GM10266 (cell line): Measurements from ENCODE around the gene ZGRF1.

Experiments
- DNase-seq: peaks from one replicate; pipeline ENCODE4 v3.0.0; 2012; ENCODE audit errors: extremely low spot score
- TF ChIP-seq, protein P1 (sequence below): IDR thresholded peaks from 2 replicates; pipeline ENCODE4 v1.5.1; 2012; ENCODE audit warnings: mild to moderate bottlenecking, low read depth; ENCODE audit not compliant: control insufficient read depth, insufficient read depth; ENCODE audit errors: missing control alignments

Gene ZGRF1

DNA sequence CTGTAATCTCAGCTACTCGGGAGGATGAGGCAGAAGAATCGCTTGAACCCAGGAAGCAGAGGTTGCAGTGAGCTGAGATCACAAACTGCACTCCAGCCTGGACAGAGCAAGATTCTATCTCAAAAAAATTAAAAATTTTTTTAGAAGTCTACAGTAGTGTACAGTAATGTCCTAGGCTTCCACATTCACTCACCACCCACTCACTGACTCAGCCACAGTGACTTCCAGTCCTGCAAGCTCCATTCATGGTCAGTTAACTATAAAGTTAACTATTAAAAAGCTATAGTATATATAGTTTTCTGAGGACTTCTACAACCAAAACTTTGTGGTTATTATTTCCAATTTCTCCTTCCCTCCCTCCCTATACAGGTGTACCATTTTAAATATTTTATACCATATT, 86.0 kb downstream of the ZGRF1 start:
- TF ChIP-seq, protein P1, sequence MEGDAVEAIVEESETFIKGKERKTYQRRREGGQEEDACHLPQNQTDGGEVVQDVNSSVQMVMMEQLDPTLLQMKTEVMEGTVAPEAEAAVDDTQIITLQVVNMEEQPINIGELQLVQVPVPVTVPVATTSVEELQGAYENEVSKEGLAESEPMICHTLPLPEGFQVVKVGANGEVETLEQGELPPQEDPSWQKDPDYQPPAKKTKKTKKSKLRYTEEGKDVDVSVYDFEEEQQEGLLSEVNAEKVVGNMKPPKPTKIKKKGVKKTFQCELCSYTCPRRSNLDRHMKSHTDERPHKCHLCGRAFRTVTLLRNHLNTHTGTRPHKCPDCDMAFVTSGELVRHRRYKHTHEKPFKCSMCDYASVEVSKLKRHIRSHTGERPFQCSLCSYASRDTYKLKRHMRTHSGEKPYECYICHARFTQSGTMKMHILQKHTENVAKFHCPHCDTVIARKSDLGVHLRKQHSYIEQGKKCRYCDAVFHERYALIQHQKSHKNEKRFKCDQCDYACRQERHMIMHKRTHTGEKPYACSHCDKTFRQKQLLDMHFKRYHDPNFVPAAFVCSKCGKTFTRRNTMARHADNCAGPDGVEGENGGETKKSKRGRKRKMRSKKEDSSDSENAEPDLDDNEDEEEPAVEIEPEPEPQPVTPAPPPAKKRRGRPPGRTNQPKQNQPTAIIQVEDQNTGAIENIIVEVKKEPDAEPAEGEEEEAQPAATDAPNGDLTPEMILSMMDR: no peak
- no peak for DNase-seq

DNA sequence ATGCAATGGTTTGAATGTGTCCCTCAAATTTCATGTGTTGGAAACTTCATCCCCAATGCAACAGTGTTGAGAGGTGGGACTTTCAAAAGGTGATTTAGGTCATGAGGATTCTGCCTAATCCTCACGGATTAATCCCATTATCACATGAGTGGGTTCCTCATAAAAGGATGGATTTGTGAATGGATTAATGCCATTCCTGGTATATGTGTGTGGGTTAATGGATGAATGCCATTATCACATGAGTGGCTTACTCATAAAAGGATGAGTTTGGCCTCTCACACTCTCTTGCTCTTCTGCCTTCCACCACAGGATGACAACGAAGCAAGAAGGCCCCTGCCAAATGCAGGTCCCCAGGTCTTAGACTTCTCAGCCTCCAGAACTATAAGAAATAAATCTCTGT, 90.2 kb downstream of the ZGRF1 start:
- no peak for DNase-seq
- TF ChIP-seq, protein P1: no peak

DNA sequence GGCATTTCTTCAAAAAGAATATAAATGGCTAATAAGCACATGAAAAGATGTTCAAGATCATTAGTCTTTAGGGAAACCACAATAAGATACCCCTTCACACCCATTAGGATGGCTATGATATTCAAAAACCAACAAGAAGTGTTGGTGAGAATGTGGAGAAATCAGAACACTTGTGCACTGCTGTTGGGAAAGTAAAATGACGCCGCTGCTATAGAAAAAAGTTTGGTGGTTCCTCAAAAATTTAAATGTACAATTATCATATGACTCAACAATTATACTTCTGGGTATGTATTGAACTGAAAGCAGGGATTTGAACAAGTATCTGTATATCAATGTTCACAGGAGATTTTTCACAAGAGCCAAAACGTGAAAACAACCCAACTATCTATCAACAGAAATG, 91.4 kb downstream of the ZGRF1 start:
- no peak for DNase-seq
- TF ChIP-seq, protein P1: no peak

DNA sequence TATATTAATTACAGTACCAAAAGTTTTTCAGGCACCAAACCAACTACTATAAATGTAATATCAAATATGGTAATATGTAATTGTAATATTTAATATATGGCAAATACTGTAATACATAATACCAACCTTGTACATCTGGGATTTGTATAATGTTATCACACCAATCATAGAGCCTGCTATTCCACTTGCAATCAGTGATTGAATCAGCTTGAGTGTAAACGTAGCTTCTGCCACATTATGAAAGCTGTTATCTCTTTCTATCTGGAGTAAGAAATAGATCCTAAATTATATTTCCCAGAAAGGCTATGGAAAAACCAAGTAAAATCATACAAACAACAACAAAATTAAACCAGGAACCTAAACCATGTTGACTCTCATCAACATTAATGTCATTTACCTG, 96.0 kb downstream of the ZGRF1 start:
- TF ChIP-seq, protein P1: no peak
- no peak for DNase-seq

DNA sequence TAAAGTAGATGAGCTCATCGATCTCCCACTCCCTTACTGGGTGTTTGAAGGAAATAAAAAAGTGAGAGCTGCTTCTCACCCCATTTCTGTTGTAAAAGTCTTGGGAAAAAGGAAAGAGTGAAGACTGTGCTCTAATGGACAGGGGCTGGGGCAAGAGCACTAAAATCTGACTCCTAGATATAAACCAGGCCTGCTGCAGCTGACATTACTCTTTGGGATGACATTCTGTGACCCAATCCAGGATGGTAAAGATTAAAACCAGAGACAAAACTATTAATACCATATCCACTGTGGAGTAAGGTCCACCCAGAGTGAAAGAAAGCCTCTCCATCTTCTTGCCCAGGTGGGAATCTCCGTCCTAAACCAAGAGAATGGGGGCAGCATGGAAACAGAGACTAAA, 100.6 kb downstream of the ZGRF1 start:
- TF ChIP-seq, protein P1: no peak
- no peak for DNase-seq

DNA sequence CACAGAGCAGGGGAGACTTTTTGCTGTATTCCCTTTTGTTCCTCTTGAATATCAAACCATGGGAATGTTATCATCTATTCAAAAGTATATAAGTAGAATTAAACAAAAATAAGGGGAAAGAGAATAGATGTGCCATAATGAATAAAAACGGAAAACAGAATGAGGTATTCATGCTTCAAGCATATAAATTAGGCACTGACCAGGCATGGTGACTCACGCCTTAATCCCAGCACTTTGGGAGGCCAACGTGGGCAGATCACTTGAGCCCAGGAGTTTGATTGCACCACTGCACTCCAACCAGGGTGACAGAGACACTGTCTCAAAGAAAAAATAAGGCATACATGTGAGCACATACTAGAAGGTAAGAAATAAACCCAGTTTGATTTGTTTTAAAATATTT, 104.4 kb downstream of the ZGRF1 start:
- TF ChIP-seq, protein P1: no peak

DNA sequence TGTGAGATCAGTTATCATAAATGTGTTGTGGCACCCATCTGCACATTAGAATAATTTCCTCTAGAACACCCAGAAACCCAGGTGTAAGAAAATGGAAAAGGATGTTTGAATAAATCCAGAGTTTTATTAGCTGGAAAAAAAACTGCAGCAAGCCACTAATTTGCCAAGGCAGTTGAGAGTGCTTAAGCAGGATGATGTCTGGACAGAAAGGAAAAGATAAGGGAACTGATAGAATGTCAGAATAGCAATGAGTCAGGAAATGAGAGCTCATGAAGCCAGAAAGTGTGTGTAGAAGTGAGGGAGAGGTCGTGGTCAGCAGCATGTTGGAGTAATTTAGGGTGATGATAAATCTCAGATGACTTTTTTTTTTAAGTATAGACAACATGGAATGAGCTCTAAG, 105.6 kb downstream of the ZGRF1 start:
- no peak for DNase-seq
- TF ChIP-seq, protein P1: no peak

More for the DNA sequence above, 104.4 kb downstream of the ZGRF1 start:
- DNase-seq: no peak
